ELR (cell line): ENCODE data around the gene RDM1.

Experiments
- DNase-seq: peaks from one replicate; pipeline ENCODE4 v3.0.0-alpha.2; 2015; ENCODE audit warnings: low read depth

The RDM1 gene

DNA sequence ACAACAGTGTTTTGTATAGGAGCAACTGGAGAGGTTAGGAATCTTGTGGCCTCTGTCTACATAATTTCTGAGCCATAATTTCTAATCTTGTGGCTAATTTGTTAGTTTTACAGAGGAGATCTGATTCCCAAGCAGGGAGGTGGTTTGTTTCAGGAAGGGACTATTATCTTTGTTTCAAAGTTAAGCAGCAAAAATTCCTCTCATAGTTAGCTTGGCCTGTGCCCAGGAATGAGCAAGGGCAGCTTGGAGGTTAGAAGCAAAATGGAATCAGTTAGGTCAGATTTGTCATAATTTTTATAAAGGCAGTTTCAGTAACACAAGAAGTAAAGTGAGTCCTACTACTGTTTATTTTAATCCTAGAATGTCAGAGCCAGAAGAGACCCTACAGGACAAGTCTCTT, 2.0 kb upstream of the RDM1 start:
- DNase-seq: no peak

DNA sequence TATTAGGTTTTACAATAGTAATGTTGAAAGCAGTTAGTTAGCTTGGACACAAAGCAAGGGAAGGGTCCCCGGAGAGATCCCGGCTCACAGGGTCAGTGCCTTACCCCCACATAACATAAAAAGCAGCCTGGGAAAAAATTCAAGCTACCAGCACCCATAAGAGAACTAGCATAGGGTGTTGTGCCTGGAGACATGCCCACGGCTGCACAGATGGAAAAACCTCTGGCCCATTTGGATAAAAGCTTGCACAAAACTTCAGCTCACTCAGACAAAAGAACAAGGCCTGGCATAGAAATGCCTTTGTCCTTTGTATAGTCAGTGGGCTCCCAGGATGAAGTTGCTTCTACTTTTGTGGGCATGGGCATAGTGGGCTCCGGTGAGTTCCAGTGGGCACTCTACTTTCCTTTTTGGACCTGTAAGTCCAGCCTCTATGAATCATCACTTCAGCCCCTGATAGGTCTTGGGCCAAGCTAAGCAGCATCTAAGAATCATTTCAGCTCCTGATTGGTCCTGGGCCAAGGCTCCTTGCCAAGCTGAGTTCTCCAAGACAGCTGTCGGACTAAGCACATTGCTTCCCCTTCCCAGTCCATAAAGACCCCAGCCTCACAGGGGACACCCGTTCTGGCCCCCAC, 1.3 kb upstream of the RDM1 start:
- no peak for DNase-seq

DNA sequence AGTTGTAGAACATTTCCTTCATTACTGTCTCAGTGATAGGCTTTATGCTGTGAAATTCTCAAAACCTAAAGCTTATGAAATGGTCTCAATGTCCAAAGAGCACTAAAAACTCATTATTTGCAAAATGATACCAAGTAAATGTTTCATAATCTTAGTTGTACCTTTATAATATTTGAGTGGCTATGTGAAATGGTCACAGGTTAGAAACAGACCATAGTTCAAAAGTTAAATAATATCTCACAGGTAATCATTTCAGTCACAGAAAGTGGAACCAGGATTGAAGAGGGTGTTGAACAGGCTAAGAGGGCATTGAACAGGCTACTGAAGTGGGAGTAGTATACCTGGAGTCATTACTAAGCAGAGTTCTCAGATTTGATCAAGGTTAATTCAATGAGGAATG, 2.9 kb downstream of the RDM1 start:
- DNase-seq: no peak

DNA sequence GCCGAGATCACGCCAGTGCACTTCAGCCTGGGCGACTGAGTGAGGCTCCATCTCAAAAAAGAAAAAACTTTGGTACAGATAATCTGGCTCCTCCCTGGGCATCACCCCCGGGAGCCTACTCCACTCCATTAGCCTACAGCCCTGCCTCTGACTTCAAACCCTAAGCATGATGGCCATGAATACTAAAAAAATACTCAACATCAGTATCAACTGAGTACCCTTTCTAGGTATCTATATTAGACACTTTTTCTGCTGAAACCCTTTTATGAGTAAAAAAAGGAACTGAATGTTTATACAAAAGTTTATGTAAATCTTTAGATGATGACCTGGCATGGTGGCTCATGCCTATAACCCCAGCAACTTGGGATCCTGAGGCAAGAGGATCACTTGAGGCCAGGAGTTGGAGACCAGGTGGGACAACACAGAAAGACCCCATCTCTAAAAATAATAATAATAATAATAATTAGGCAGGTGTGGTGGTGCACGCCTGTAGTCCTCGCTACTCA, 6.9 kb downstream of the RDM1 start:
- no peak for DNase-seq

DNA sequence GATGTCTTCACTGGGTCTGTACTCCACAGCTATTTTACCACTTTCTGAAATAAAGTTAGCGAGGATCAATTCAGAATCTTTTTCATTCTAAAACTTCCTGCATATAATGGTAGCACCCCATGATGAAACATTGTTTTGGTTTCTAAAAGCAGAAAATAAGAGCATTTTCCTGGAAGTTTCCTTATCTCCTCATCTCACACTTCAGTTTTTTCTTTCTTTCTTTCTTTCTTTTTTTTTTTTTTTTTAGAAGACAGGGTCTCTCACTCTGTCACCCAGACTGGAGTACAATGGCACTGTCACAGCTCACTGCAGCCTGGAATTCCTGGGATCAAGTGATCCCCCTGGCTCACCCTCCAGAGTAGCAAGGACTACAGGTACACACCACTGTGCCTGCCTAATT, 10.3 kb downstream of the RDM1 start:
- no peak for DNase-seq

DNA sequence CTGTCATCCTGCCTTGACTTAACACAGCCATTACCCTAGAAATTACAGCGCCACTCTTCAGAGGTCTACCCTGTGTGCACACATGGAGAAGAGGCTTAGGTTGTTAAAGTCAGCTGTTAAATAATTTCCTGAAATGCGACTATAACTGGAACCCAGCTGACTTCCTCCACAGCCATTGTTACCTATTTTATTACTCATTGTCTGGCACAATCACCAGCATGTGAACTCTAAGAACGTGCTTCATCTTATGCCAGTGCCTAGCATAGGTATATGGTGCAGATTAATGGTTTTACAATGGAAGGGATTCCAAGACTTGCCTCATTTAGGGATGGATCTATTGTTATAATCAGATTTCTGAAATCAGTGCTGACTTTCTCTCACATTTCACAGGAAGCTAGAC, 11.9 kb downstream of the RDM1 start:
- no peak for DNase-seq

DNA sequence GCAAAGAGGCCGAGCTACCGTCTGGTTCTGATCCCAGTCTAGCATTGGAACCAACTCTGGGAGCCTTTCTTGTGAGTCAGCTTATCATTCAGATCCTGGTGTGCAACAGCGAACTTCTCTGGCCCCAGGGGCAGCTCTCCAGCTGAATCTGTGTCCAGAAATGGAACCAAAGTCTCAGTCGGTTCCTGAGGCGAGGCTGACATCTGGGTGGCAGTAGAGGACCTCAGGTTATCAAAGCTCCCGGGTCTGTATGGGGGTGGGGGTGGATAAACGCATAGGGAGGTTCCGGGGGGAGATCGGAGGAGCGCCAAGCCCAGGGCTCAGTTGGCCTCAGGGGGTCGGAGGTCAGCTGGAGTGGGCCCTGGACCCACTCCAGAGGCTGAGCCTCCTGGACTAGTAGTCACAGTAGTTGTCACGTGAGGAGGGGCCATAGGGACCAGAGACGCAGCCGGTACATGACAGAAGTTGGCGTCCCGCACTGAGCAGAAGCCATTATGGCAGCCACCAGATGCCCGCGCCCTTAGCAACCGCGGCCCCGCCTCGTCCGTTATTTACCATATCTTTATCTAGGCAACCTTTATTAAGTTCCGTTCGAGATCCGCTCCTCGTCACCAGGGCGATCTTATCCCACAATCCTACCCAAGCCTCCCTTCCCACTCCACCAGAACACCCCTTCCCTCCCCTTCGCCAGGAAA, 12.9 kb downstream of the RDM1 start:
- DNase-seq: no peak

DNA sequence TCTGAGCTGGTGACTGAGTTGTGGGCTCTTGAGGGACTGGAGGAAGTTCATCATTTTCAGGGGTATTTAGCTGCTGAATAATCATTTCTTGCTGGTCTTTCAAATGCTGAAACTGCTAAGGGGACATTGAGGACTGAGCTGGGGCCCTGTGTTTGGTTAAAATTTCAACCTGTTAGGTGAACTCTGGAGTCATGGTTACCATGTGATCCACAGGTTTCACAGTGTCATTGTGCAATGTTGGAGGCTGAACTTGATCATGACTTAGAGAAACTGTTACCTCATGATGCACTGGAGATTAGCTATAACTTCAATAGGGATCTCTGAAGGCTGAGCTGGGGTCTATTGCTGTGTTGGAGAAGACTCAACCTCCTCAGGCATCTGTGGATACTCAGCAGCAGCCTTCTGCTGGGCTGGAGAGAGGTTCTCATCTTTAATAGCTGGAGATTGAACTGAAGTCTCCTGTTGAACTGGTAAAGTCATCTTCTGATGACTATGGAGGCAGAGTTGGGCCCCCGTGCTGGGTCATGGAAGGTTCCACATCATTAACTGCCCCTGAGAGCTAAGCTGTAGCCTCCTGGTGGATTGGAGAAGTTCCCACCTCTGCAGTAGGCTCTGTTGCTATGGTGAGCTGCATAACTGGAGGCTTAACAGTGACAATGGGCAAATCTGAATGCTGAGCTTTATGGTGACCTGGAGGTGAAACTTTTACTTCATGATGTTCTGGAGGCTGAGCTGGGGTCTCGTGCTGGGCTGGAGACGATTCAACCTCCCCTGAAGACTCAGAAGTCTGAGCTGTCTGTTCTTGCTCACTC, 15.2 kb downstream of the RDM1 start:
- DNase-seq: no peak

DNA sequence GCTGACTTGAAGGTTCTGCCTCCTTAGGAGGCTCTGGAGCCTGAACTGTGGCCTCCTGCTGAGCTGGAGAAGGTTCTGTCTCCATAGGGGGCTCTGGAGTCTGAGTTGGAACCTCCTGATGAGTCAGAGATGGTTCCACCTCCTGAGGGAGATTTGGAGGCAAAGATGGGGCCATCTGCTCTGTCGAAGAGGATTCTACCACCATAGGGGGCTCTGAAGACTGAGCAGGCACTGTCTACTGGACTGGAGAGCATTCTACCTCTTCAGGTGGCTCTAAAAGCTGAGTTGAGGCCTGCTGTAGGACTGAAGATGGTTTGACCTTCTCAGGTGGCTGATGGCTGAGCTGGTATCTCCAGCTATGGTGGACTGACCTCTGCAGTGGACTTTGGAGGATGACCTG, 16.2 kb downstream of the RDM1 start:
- no peak for DNase-seq

DNA sequence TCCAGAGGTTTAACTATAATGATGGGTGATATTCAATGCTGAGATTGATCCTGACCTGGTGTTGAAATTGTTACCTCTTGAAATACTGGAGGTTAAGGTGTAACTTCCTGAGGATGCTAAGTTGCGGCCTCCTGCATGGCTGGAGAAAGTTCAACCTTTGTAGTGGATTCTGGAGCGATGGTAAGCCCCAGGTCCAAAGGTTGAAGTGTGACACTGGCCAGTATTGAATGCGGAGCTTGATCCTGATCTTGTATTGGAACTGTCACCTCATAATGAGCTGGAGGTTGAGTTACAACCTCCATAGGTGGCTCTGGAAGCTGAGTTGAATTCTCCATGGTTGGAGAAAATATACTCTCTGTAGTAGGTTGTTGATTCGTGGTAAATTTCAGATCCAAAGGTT, 17.0 kb downstream of the RDM1 start:
- DNase-seq: no peak

DNA sequence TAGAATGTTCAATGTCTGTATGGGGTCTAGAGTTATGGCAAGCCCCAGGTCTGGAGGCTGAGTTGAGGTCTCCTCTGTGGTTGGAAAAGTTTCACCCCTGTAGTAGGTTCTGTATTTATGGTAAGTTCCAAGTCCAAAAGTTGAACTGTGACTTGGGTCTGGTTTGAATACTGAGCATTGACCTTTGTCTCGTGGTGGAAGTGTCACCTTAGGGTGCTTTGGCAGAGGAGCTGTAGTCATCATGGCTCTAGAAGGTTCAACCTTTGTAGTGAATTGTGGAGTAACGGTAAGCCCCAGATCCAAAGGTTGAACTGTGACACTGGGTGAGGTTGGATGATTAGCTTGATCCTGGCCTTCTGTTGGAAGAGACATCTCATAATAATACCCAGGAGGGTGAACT, 17.6 kb downstream of the RDM1 start:
- no peak for DNase-seq

DNA sequence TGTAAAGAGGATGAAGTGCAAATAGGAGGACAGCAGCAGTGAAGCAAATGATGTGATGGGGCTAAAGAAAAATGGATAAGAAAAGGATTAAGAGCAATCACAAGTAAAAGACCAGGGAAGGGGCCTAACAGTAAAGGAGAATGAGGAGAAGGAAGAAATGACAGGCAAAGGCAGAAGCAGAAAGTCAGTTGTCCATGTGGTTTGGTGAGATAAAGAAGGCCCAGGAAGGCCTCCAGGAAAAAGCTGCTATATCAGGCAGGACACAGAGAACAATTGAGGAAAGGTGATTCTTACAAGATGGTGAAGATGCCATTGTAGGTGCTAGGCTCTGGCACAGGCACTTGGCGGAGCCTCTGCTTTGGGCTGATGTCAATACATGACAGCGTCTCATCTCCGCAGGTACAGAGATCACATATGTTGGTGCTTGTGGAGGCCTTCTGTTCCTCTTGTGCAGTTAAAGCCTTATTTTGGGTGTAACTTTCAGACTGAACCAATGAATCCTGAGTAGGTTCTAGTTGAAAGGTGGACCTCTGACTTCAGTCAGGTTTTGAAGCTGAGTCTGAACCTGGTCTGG, 18.1 kb downstream of the RDM1 start:
- no peak for DNase-seq

DNA sequence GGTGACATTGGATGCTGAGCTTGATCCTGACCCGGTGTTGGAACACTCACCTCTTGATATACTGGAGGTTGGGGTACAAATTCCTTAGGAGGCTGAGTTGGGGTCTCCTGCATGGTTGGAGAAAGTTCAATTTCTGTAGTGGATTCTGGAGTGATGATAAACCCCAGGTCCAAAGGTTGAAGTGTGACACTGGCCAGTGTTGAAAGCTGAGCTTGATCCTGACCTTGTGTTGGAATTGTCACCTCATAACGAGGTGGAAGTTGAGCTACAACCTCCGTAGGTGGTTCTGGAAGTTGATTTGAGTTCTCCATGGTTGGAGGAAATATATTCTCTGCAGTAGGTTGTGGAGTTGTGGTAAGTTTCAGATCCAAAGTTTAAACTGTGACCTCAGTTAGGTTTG, 21.2 kb downstream of the RDM1 start:
- no peak for DNase-seq

DNA sequence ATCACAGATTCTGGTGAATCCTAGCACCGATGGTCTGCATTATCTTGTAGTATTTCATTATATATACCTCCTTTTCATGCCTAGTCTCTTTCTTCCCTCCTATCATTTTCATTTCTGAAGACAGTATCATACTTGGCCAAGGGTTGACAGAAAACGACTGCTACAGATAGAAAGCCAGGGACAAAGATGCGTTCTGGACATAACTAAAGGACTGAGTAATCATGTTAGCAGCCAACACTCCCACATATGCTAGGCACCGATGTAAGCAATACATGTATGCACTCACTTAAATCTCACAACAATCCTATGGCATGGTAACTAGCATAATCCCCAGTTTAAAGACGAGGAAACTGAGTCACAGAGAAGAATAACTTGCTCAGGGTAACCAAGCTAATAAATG, 22.9 kb downstream of the RDM1 start:
- no peak for DNase-seq

DNA sequence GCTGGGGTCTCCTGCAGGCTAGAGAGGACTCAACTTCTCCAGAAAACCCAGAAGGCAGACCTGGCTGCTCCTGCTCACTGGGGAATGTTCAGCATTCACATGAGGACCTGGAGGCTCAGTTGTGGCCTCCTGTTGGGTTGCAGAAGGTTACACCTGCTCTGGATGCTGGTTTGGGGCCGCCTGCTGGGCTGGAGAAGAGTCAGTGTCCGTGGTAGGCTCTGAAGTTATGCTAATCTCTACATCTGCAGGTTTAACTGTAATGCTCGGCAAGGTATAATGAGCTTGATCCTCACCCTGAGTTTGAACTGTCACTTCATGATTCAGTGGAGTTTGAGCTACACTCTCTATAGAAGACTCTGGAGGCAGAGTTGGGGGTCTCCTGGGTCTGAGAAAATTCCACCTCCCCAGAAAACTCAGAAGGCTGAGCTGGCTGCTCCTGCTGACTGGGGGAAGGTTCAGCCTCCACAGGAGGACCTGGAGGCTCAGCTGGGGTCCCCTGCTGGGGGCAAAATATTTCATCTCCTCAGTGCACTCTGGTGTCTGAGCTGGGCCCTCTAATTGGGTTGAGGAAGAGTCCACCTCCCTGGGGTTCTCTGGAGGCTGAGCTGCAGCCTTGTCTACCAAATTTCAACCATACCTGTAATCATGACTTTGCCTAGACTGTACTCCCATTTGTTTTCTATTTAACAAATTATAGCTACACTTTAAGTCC, 23.5 kb downstream of the RDM1 start:
- DNase-seq: no peak

DNA sequence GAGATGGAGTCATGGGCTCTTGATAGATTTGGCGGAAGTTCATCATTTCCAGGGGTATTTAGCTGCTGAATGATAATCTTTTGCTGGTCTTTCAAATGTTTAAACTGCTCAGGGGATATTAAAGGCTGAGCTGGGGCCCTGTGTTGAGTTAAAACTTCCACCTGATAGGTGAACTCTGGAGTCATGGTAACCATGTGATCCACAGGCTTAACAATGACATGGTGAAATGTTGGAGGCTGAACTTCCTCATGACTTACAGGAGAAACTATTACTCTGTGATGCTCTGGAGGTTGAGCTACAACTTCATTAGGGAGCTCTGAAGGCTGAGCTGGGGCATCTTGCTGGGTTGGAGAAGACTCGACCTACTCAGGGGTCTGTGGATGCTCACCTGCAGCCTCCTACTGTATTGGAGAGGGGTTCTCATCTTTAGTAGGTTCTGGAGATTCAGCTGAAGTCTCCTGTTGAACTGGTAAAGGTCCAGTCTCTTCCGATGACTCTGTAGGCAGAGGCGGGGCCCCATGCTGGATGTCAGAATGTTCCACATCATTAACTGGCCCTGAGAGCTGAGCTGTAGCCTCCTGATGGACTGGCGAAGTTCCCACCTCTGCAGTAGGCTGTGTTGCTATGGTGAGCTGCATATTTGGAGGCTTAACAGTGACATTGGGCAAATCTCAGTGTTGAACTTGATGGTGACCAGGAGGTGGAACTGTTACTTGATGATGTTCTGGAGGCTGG, 24.2 kb downstream of the RDM1 start:
- DNase-seq: no peak

DNA sequence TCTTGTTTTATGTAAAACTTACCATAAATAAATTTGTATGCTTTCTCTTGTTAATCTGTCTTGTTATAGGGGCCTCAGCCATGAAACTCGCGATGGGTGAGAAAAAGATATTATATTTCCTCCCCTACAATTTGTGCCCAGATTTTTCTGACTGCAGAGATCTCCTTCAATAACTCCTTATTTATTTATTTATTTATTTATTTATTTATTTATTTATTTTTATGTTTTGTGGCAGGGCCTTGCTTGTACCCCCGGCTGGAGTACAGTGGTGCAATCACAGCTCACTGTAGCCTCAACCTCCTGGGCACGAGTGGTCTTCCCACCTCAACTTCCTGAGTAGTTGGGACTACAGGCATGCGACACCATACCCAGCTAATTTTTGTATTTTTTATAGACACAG, 27.1 kb downstream of the RDM1 start:
- no peak for DNase-seq

DNA sequence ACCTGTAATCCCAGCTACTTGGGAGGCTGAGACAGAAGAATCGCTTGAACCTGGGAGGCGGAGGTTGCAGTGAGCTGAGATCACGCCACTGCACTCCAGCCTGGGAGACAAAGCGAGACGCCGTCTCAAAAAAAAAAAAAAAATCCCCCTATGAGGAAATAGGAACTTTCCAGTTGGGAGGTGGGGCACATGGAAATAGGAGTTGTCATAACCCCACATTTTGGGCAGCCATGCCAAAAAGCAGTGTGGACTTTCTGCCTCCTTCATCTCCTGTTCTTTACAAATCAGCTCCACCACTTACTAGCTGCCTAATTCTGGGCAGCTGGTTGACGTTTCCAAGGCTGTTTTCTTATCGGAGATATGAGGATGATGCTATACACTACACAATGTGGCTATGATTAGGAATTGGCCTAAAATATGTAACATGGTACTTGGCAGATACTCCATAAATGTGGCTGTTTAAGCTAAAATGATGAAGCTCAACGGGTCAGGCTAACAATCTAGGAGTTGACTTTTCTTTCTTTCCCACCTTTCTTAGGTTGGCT, 28.9 kb downstream of the RDM1 start:
- no peak for DNase-seq

DNA sequence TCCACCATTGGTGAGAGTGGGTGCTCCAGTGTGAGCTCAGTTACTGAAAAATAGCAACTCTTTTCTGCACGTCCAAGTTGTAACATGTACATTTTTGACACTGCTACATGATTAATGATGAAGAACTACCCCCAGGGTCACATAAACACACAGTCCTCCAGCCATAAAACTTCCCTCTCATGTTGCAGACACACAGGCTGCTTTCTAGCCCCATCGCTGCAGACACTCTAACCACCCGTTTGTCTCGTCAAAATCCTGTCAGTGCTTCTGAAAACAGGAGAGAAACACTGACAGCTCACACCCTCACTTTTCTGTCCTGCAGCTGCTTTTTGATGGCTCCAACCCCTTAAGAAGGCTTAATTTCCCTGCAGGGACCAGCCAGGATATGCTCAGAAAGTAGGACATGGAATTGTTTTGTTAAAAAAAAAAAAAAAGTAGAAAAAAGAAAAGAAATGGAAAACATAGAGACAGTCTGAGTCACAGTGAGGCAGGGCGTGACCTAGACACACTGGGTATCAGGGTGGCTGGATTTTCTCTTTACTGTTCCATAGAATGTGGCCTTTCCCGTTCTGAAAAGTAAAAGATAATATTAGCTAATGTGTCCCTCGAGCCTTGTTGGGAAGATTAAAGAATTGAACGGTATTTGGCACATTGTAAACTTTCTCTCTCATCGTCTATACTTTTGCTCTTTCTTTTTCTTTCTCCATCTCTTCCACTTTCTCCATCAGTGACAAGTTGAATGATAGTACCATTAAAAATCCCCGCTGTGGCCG, 29.7 kb downstream of the RDM1 start:
- DNase-seq: peak; percentile 32

DNA sequence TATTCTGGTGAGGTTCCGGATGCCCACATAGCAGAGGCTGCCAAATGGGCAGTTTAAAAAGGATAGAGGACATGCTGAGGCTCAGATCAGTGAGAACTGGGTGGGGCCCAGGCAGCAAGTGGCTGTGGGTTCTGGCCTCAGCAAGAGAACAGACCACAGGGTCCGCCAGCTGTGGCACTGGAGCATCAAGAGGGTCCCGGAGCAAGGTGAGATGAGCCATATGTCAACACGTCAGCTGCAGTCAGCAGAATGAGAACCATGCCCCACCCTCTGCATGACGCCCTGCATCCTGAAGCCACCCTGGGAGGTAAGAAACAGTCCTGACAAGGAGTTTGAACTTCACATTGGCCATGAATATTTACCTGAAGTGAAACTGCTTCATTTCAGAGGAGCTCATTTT, 30.3 kb downstream of the RDM1 start:
- no peak for DNase-seq
